Fibroblast of lung (primary cell): Measurements from ENCODE around the gene CAMK1D. TPM values are rescaled to one million over a fixed set of nuclear protein-coding genes. Genes with fewer than 3 reads are reported as not detected.

ENCODE experiments used
- DNase-seq, 2 donors: peaks; one replicate each; pipeline versions ENCODE4 v3.0.0 to v3.0.0-alpha.2; 2010; ENCODE audit warnings: low read depth in 2 of 2
- H2AFZ ChIP-seq: 2 replicates; pipeline ENCODE4 v1.5.1; 2012; ENCODE audit warnings: low read length, control low read depth, inconsistent platforms
- H3K27ac ChIP-seq: 2 replicates; pipeline ENCODE4 v1.5.1; 2011; ENCODE audit warnings: low read length, control low read depth; ENCODE audit not compliant: insufficient read depth
- H3K27me3 ChIP-seq: 2 replicates; pipeline ENCODE4 v1.5.1; 2011; ENCODE audit warnings: mild to moderate bottlenecking, low read length; ENCODE audit not compliant: control insufficient read depth, insufficient read depth
- H3K36me3 ChIP-seq: 2 replicates; pipeline ENCODE4 v1.5.1; 2011; ENCODE audit warnings: low read length; ENCODE audit not compliant: control insufficient read depth, insufficient read depth
- H3K4me1 ChIP-seq: 2 replicates; pipeline ENCODE4 v1.5.1; 2011; ENCODE audit warnings: low read length; ENCODE audit not compliant: control insufficient read depth, insufficient read depth; ENCODE audit errors: extremely low read depth
- H3K4me2 ChIP-seq: 2 replicates; pipeline ENCODE4 v1.5.1; 2011; ENCODE audit warnings: low read length, control low read depth; ENCODE audit not compliant: insufficient read depth; ENCODE audit errors: extremely low read depth
- H3K4me3 ChIP-seq, 4 experiments: fragments of 200-600 bp in 1 of 4; sonication (generic) in 1 of 4; replicated peaks in 1 of 4; 2 replicates each; pipeline ENCODE4 v1.5.1; 2011 to 2016; ENCODE audit warnings: low read length in 4 of 4, low read depth in 3 of 4, mild to moderate bottlenecking in 3 of 4, control low read depth in 2 of 4, inconsistent platforms in 1 of 4, mixed read lengths in 1 of 4; ENCODE audit not compliant: insufficient read depth in 1 of 4; ENCODE audit errors: control extremely low read depth in 1 of 4
- H3K79me2 ChIP-seq: 2 replicates; pipeline ENCODE4 v1.5.1; 2012; ENCODE audit warnings: mild to moderate bottlenecking, low read length, inconsistent platforms; ENCODE audit not compliant: control insufficient read depth, insufficient read depth
- H3K9ac ChIP-seq: 2 replicates; pipeline ENCODE4 v1.5.1; 2011; ENCODE audit warnings: mild to moderate bottlenecking, low read length, control low read depth; ENCODE audit not compliant: insufficient read depth
- H3K9me3 ChIP-seq: 2 replicates; pipeline ENCODE4 v1.5.1; 2012; ENCODE audit warnings: low read depth, low read length; ENCODE audit not compliant: control insufficient read depth, insufficient read depth
- H4K20me1 ChIP-seq: 2 replicates; pipeline ENCODE4 v1.5.1; 2011; ENCODE audit warnings: low read length; ENCODE audit not compliant: control insufficient read depth, insufficient read depth; ENCODE audit errors: extremely low read depth
- CTCF ChIP-seq, 2 donors: IDR thresholded peaks in 1 of 2; conservative IDR thresholded peaks in 1 of 2; 1 replicate in 1 of 2; 2 replicates in 1 of 2; pipeline ENCODE4 v1.5.1; 2011 to 2012; ENCODE audit warnings: low read length in 2 of 2, control low read depth in 1 of 2, inconsistent platforms in 1 of 2, low read depth in 1 of 2, mild to moderate bottlenecking in 1 of 2
- EZH2 ChIP-seq: IDR thresholded peaks from 2 replicates; pipeline ENCODE4 v1.5.1; 2012; ENCODE audit warnings: low read length, control low read depth, mild to moderate bottlenecking; ENCODE audit errors: missing control alignments
- polyA plus RNA-seq, 2 donors: library from polyadenylated mRNA; depleted of rRNA in 1 of 2; stranded (reverse) in 1 of 2; unstranded in 1 of 2; fragments of >200 nt; gene quantifications; 2 replicates each; pipeline ENCODE4 v1.2.1, GENCODE V29; 2011 to 2012; ENCODE audit warnings: missing spikeins in 1 of 2
- total RNA-seq: library from RNA; depleted of rRNA; stranded (reverse); fragments of >200 nt; gene quantifications from 2 replicates; pipeline ENCODE4 v1.2.1, GENCODE V29; 2014

The CAMK1D gene
- total and polyA plus RNA-seq, 2 donors (not counting 1 experiment from before 2014, with no cell fraction given): 2.3 TPM

DNA sequence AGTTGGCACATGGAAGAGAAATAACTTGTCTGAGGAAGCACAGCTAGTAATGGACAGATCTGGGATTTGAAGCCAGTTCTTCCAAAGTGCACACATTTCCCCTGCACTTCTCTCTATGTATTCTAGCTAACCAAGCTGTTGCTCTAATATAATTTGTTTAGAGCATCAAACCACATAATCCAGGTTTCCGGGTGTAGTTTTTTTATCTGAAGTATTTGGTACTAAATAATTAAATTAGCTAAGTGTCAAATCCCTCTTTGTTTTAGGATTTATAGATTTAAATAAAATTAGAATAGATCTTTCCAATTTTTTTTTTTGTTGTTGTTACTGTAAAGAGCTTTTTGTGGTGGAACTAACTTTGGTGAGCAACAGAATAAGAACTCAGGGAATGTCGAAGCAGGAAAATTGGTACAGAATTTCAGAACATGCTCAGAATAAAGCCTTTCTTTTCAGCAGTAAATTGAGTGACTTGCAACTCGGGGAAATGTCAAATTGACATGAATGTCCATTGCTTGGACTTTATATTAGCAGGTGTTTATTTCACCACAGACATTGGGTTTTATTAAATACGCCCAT, 33.7 kb downstream of the CAMK1D start:
- no peak overlapping the region for H3K9ac ChIP-seq
- H3K27ac ChIP-seq: no peak overlapping the region
- DNase-seq: peak in 1 of 2 donors; percentile 56
- no peak overlapping the region for H3K4me3 ChIP-seq
- no peaks in the 10 kb centered on the region for H3K79me2 ChIP-seq
- TF ChIP-seq EZH2: no peak
- TF ChIP-seq CTCF (conservative IDR thresholded peaks at IDR 0.05 in 1 of 2, IDR thresholded peaks at IDR 0.05 in 1 of 2; ENCODE audit: low read depth in 1 of 2, low read length in 2 of 2): no peak
- H2AFZ ChIP-seq: no peak overlapping the region
- no peaks in the 10 kb centered on the region for H3K4me1 ChIP-seq
- H4K20me1 ChIP-seq: no peaks in the 10 kb centered on the region
- no peaks in the 10 kb centered on the region for H3K36me3 ChIP-seq
- H3K4me2 ChIP-seq: no peak overlapping the region
- no peaks in the 10 kb centered on the region for H3K9me3 ChIP-seq
- no peaks in the 10 kb centered on the region for H3K27me3 ChIP-seq

DNA sequence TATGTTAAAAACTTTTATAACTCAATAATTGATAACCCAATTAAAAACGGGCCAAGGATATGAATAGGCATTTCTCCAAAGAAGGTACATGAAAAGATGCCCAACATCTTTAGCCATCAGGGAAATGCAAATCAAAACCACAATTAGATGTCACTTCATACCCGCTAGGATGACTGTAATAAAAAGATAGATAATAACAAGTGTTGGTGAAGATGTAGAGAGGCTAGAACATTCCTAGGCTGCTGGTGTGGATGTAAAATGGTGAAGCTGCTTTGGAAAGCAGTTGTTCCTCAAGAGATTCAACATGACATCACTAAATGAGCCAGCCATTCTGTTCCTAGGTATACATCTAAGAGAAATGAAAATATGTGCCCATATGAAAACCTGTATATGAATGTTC, 35.6 kb downstream of the CAMK1D start:
- no peak overlapping the region for H2AFZ ChIP-seq
- H3K4me3 ChIP-seq: no peak overlapping the region
- H3K9me3 ChIP-seq: no peaks in the 10 kb centered on the region
- H3K27ac ChIP-seq: no peak overlapping the region
- no peaks in the 10 kb centered on the region for H3K27me3 ChIP-seq
- no peaks in the 10 kb centered on the region for H4K20me1 ChIP-seq
- no peak overlapping the region for H3K4me2 ChIP-seq
- no peak overlapping the region for H3K9ac ChIP-seq
- H3K4me1 ChIP-seq: no peaks in the 10 kb centered on the region
- TF ChIP-seq EZH2: no peak
- TF ChIP-seq CTCF (conservative IDR thresholded peaks at IDR 0.05 in 1 of 2, IDR thresholded peaks at IDR 0.05 in 1 of 2; ENCODE audit: low read depth in 1 of 2, low read length in 2 of 2): no peak
- no peaks in the 10 kb centered on the region for H3K36me3 ChIP-seq
- no peak for DNase-seq
- H3K79me2 ChIP-seq: no peaks in the 10 kb centered on the region

DNA sequence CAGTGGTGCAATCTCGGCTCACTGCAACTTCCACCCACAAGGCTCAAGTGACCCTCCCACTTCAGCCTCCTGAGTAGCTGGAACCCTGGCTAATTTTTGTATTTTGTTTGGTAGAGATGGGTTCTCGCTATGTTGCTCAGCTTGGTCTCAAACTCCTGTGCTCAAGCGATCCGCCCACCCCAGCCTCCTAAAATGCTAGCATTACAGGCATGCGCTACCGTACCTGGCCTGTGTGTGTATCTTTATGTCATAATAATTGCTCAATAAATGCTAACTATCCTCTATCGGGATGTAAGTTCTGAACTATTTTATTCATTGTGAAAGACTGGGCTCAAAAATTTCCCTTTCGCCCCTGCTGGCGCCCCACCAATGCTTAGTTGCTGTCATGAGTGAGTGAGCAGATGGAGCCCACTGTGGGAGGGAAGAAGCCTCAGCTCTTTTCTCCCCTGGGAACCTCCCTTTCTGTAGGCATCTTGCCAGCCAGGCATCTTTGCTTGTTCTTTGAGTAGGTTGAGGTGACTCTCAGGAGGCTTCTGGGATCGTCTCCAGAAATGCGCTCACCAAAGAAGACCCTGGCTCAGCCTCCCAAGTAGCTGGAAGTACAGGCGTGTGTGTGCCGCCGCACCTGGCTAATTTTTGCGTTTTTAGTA, 38.3 kb downstream of the CAMK1D start:
- H3K4me1 ChIP-seq: no peaks in the 10 kb centered on the region
- H3K4me3 ChIP-seq: no peak overlapping the region
- H3K27ac ChIP-seq: no peak overlapping the region
- H3K4me2 ChIP-seq: no peak overlapping the region
- H3K9ac ChIP-seq: no peak overlapping the region
- no peak overlapping the region for H2AFZ ChIP-seq
- TF ChIP-seq EZH2 (no peak), CTCF (conservative IDR thresholded peaks at IDR 0.05 in 1 of 2, IDR thresholded peaks at IDR 0.05 in 1 of 2; ENCODE audit: low read depth in 1 of 2, low read length in 2 of 2) (no peak)
- no peak for DNase-seq
- H3K27me3 ChIP-seq: no peaks in the 10 kb centered on the region
- H4K20me1 ChIP-seq: no peaks in the 10 kb centered on the region
- no peaks in the 10 kb centered on the region for H3K9me3 ChIP-seq
- H3K79me2 ChIP-seq: no peaks in the 10 kb centered on the region
- H3K36me3 ChIP-seq: no peaks in the 10 kb centered on the region
